ENCODE measurements around the gene IGLL1. TPM values are rescaled to one million over a fixed set of nuclear protein-coding genes. Genes with fewer than 3 reads are reported as not detected.
"Not testable (repeated sequence)": the region's sequence is repeated elsewhere in the genome, so short reads cannot be mapped to it uniquely, and the experiment has no call there.

The IGLL1 gene
- total RNA-seq, 8 experiments from 2014 or later: 0.47 TPM; not detected in 7

- WGBS, 10 experiments: 20 to 100% (median 75%) methylated on average over 1 to 4 of the region's 11 CpGs; no CpG with 5 or more reads in 2 of the 10 experiments
- Histone ChIP-seq H3K4me1 (replicated peaks in 1 of 2) (peaks cover 9 to 10% of the 10 kb centered on the region in 2 donors), H3K27ac (no peak overlapping the region), H3K4me3 (no peak overlapping the region)
- ATAC-seq (replicated peaks in 6 of 8): no peak
- in situ Hi-C loops (cut with MboI; ENCODE audit: low pct_unique_long_range_greater_than_20kb in 2 of 9, low sequenced_read_pairs in 9 of 9, unreplicated experiment in 9 of 9): no loop called here
Observed at GRCh38 chr22:23580576-23581259, 628 bp upstream of the IGLL1 start.

- in situ Hi-C loops (cut with MboI; ENCODE audit: low pct_unique_long_range_greater_than_20kb in 2 of 9, low sequenced_read_pairs in 9 of 9, unreplicated experiment in 9 of 9): no loop called here
- Histone ChIP-seq H3K4me3 (no peak overlapping the region), H3K27ac (no peak overlapping the region), H3K4me1 (replicated peaks in 1 of 2) (peaks cover 9 to 11% of the 10 kb centered on the region in 2 donors)
- WGBS, 10 experiments: no CpG with 5 or more reads among the region's 5 CpGs
- no peak for ATAC-seq (replicated peaks in 6 of 8)
Observed at GRCh38 chr22:23579280-23579679, 810 bp downstream of the IGLL1 start.

GRCh38 chr22:23578306-23578705, 1.8 kb downstream of the IGLL1 start:
- H3K27ac ChIP-seq: no peak overlapping the region
- ATAC-seq (replicated peaks in 6 of 8): no peak
- no peak overlapping the region for H3K4me3 ChIP-seq
- H3K4me1 ChIP-seq (replicated peaks in 1 of 2): peaks cover 5 to 9% of the 10 kb centered on the region in 2 donors
- in situ Hi-C loops (cut with MboI; ENCODE audit: low pct_unique_long_range_greater_than_20kb in 2 of 9, low sequenced_read_pairs in 9 of 9, unreplicated experiment in 9 of 9): no loop called here
- 0 to 86% (median 40%) methylated on average over 1 to 2 of the region's 11 CpGs; no CpG with 5 or more reads in 7 of the 10 experiments for WGBS, 10 experiments

GRCh38 chr22:23576681-23577080, 3.4 kb downstream of the IGLL1 start:
- Histone ChIP-seq H3K4me1 (replicated peaks in 1 of 2) (peaks cover 5 to 9% of the 10 kb centered on the region in 2 donors), H3K27ac (no peak overlapping the region), H3K4me3 (no peak overlapping the region)
- 20 to 83% (median 66%) methylated on average over 1 to 4 of the region's 5 CpGs; no CpG with 5 or more reads in 2 of the 10 experiments for WGBS, 10 experiments
- no peak for ATAC-seq (replicated peaks in 6 of 8)
- in situ Hi-C loops (cut with MboI; ENCODE audit: low pct_unique_long_range_greater_than_20kb in 2 of 9, low sequenced_read_pairs in 9 of 9, unreplicated experiment in 9 of 9): no loop called here

DNA sequence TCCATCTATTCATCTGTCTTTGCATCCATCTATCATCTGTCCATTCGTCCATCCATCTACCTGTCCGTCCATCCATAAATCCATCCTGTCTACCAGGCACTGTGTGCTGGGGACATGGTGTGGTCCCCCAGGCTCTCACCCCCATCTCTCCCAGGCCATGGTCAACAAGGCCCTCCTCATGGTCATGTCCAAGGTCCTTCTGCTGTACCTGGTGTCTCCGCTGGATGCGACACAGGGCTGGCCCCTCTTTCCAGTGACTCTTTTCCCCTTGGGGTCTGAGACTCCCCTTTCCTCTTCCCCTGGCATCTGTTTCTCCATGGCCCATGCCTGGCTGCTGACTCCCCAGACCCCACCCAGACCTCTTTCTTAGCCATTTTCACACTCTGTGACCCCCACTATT, 4.5 kb downstream of the IGLL1 start:
- in situ Hi-C loops (cut with MboI; ENCODE audit: low pct_unique_long_range_greater_than_20kb in 2 of 9, low sequenced_read_pairs in 9 of 9, unreplicated experiment in 9 of 9): no loop called here
- WGBS, 10 experiments: 100% methylated on average over 1 to 2 of the region's 4 CpGs; no CpG with 5 or more reads in 8 of the 10 experiments
- H3K4me1 ChIP-seq (replicated peaks in 1 of 2): peaks cover 2 to 3% of the 10 kb centered on the region in 2 donors
- ATAC-seq (replicated peaks in 6 of 8): no peak
- no peak overlapping the region for H3K27ac ChIP-seq
- no peak overlapping the region for H3K4me3 ChIP-seq

DNA sequence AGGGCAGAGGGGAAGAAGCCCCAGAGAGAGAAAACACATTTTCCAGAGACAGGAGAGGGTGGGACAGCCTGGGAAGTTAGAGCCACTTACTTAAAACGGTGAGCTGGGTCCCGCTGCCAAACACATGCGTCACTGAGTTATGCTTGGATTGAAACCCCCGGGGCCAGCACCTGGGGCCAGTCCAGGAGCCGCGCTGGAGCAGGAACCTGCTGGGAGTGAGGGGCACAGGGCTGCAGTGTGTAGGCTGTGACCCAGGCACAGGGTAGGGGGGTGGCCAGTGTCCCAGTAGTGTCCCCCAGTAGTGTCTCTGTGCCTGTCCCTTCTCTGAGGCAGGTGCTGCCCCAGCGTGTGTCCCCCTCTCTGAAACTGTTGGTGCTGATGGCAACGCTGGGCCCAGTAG, 5.2 kb downstream of the IGLL1 start:
- Histone ChIP-seq H3K4me1 (replicated peaks in 1 of 2) (peaks cover 0 to 3% of the 10 kb centered on the region in 2 donors), H3K27ac (no peak overlapping the region), H3K4me3 (no peak overlapping the region)
- ATAC-seq (replicated peaks in 6 of 8): peak in 3 of 8 experiments; percentile 10 to 35 (median 13)
- WGBS, 10 experiments: 20 to 65% methylated on average over 2 of the region's 8 CpGs; no CpG with 5 or more reads in 8 of the 10 experiments
- in situ Hi-C loops (cut with MboI; ENCODE audit: low pct_unique_long_range_greater_than_20kb in 2 of 9, low sequenced_read_pairs in 9 of 9, unreplicated experiment in 9 of 9): no loop called here

DNA sequence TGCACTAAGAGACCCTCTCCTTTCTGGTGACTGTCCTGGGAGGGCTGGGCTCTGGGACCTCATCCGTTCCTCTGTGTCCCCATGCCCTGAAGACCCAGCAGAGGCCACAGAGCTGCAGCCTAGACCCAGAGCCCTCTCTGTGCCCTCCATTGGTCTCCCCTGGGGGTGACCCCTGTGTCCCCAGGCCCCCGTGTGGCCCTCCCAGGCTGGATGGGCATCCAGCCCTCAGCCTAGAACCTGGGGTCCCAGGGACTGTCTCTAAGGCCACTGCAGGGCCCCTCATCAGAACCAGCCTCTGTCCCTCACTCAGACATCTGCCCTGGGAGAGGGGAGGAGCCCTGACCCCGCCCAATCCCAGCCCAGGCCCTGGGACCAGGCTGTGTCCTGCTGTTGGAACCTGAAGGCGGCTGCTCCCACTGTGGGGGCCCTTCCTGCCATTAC, 5.7 kb downstream of the IGLL1 start:
- 100% methylated on average over 1 of the region's 4 CpGs; no CpG with 5 or more reads in 9 of the 10 experiments for WGBS, 10 experiments

GRCh38 chr22:23573701-23574235, 6.3 kb downstream of the IGLL1 start:
- in situ Hi-C loops (cut with MboI; ENCODE audit: low pct_unique_long_range_greater_than_20kb in 2 of 9, low sequenced_read_pairs in 9 of 9, unreplicated experiment in 9 of 9): not testable (repeated sequence)
- no CpG with 5 or more reads among the region's 8 CpGs for WGBS, 10 experiments

More for the DNA sequence above, 5.7 kb downstream of the IGLL1 start:
- H3K4me1 ChIP-seq (replicated peaks in 1 of 2): peaks cover 0 to 3% of the 10 kb centered on the region in 2 donors
- H3K27ac ChIP-seq: no peak overlapping the region
- H3K4me3 ChIP-seq: no peak overlapping the region
- in situ Hi-C loops (cut with MboI; ENCODE audit: low pct_unique_long_range_greater_than_20kb in 2 of 9, low sequenced_read_pairs in 9 of 9, unreplicated experiment in 9 of 9): no loop called here
- peak in 4 of 8 experiments; percentile 14 to 81 (median 57) for ATAC-seq (replicated peaks in 6 of 8)

GRCh38 chr22:23573106-23573505, 7.0 kb downstream of the IGLL1 start:
- H3K4me1 ChIP-seq (replicated peaks in 1 of 2); ATAC-seq (replicated peaks in 6 of 8); in situ Hi-C loops (cut with MboI; ENCODE audit: low pct_unique_long_range_greater_than_20kb in 2 of 9, low sequenced_read_pairs in 9 of 9, unreplicated experiment in 9 of 9); H3K4me3 ChIP-seq; H3K27ac ChIP-seq: not testable (repeated sequence)
- WGBS, 10 experiments: 88% methylated on average over 5 of the region's 13 CpGs; no CpG with 5 or more reads in 9 of the 10 experiments

More at GRCh38 chr22:23573701-23574235, 6.3 kb downstream of the IGLL1 start:
- not testable (repeated sequence) for H3K27ac ChIP-seq; H3K4me1 ChIP-seq (replicated peaks in 1 of 2); H3K4me3 ChIP-seq; ATAC-seq (replicated peaks in 6 of 8)

DNA sequence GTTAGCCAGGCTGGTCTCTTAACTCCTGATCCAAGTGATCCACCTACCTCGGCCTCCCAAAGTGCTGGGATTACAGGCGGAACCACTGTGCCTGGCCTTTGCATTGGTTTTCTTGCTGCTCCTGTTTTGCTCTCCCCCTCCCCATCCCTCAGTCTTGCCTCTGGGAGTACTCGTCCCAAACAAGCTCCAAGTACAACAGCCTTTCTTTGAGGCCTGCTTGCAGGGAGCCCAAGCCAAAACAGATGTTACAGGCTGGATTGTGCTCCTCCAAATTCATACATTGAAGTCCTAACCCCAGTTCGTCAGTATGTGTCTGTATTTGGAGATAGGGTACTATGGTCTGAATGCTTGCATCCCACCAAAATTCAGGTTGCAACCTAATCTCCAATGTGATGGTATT, 8.6 kb downstream of the IGLL1 start:
- H3K4me3 ChIP-seq: no peak overlapping the region
- WGBS, 10 experiments: 21 to 100% (median 93%) methylated on average over 1 to 4 of the region's 4 CpGs; no CpG with 5 or more reads in 6 of the 10 experiments
- ATAC-seq (replicated peaks in 6 of 8): no peak
- H3K4me1 ChIP-seq (replicated peaks in 1 of 2): peaks cover 8 to 14% of the 10 kb centered on the region in 2 donors
- in situ Hi-C loops (cut with MboI; ENCODE audit: low pct_unique_long_range_greater_than_20kb in 2 of 9, low sequenced_read_pairs in 9 of 9, unreplicated experiment in 9 of 9): no loop called here
- H3K27ac ChIP-seq: no peak overlapping the region

- in situ Hi-C loops (cut with MboI; ENCODE audit: low pct_unique_long_range_greater_than_20kb in 2 of 9, low sequenced_read_pairs in 9 of 9, unreplicated experiment in 9 of 9): no loop called here
- peaks cover 10 to 17% of the 10 kb centered on the region in 2 donors for H3K4me1 ChIP-seq (replicated peaks in 1 of 2)
- H3K4me3 ChIP-seq: no peak overlapping the region
- WGBS, 10 experiments: 44 to 100% (median 80%) methylated on average over 1 to 6 of the region's 8 CpGs; no CpG with 5 or more reads in 4 of the 10 experiments
- ATAC-seq (replicated peaks in 6 of 8): no peak
- no peak overlapping the region for H3K27ac ChIP-seq
Observed at GRCh38 chr22:23570681-23571080, 9.4 kb downstream of the IGLL1 start.

DNA sequence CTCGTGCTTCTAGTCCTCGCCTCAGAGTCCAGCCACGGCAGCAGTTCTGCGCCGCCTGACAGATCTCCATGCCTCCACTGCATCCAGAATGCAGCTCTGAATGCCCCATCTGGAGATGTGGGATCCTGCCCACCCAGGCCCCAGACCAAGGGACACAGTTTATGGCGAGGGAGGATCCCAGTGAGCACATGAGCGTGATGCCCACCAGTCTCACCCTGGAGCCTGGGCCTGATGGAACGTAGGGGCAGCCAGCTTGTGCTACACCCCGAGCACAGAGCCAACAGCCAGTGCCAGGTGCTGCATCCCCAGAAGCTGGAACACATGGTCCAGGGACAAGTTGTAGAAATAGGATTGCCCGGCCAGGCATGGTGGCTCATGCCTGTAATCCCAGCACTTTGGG, 10.4 kb downstream of the IGLL1 start:
- in situ Hi-C loops (cut with MboI; ENCODE audit: low pct_unique_long_range_greater_than_20kb in 2 of 9, low sequenced_read_pairs in 9 of 9, unreplicated experiment in 9 of 9): no loop called here
- 0 to 90% (median 67%) methylated on average over 1 to 2 of the region's 10 CpGs; no CpG with 5 or more reads in 7 of the 10 experiments for WGBS, 10 experiments
- Histone ChIP-seq H3K27ac (no peak overlapping the region), H3K4me3 (no peak overlapping the region), H3K4me1 (replicated peaks in 1 of 2) (peaks cover 20 to 26% of the 10 kb centered on the region in 2 donors)
- no peak for ATAC-seq (replicated peaks in 6 of 8)

- 0 to 100% (median 80%) methylated on average over 1 to 3 of the region's 8 CpGs; no CpG with 5 or more reads in 5 of the 10 experiments for WGBS, 10 experiments
- Histone ChIP-seq H3K27ac (no peak overlapping the region), H3K4me1 (replicated peaks in 1 of 2) (peaks cover 24 to 29% of the 10 kb centered on the region in 2 donors), H3K4me3 (no peak overlapping the region)
- ATAC-seq (replicated peaks in 6 of 8): no peak
- in situ Hi-C loops (cut with MboI; ENCODE audit: low pct_unique_long_range_greater_than_20kb in 2 of 9, low sequenced_read_pairs in 9 of 9, unreplicated experiment in 9 of 9): no loop called here
Observed at GRCh38 chr22:23569291-23569690, 10.8 kb downstream of the IGLL1 start.
